SK-N-SH treated with all-trans-retinoic acid at 6 μM for 48 hours (cell line): Measurements from ENCODE around the gene TRPM2.

Experiments used
- ATAC-seq: fragments of 200-7000 bp; cut with Tn5 transposase; 3 replicates; pipeline ENCODE4 v1.9.1; 2020; ENCODE audit warnings: mild to moderate bottlenecking, moderate library complexity
- ARNTL ChIP-seq: fragments of 450-650 bp; formaldehyde crosslinking; IDR thresholded peaks from 2 replicates; pipeline ENCODE4 v1.5.0; 2020; ENCODE audit warnings: low read depth, mild to moderate bottlenecking, moderate library complexity, borderline replicate concordance
- BACH2 ChIP-seq: fragments of 250-450 bp; sonication (Bioruptor Pico); IDR thresholded peaks from 2 replicates; pipeline ENCODE4 v1.9.0; 2021; ENCODE audit warnings: mild to moderate bottlenecking, borderline replicate concordance
- CSDC2 ChIP-seq: fragments of 250-450 bp; sonication (Bioruptor Pico); IDR thresholded peaks from 2 replicates; pipeline ENCODE4 v1.5.0; 2020; ENCODE audit warnings: mild to moderate bottlenecking, moderate library complexity
- ESRRG ChIP-seq: fragments of 250-450 bp; sonication (Bioruptor Pico); IDR thresholded peaks from 2 replicates; pipeline ENCODE4 v1.6.1; 2021; ENCODE audit warnings: mild to moderate bottlenecking
- GLIS3 ChIP-seq: fragments of 250-450 bp; sonication (Bioruptor Pico); IDR thresholded peaks from 2 replicates; pipeline ENCODE4 v1.5.0; 2020; ENCODE audit warnings: mild to moderate bottlenecking, moderate library complexity
- ISL1 ChIP-seq: fragments of 250-450 bp; sonication (Bioruptor Pico); IDR thresholded peaks from 2 replicates; pipeline ENCODE4 v2.1.2; 2022; ENCODE audit warnings: mild to moderate bottlenecking, moderate library complexity
- OSR1 ChIP-seq: fragments of 250-450 bp; sonication (Bioruptor Pico); IDR thresholded peaks from 2 replicates; pipeline ENCODE4 v1.8.0; 2022; ENCODE audit warnings: moderate library complexity, mild to moderate bottlenecking, inconsistent platforms
- RARB ChIP-seq: fragments of 250-450 bp; sonication (Bioruptor Pico); IDR thresholded peaks from 2 replicates; pipeline ENCODE4 v1.8.0; 2021; ENCODE audit warnings: mild to moderate bottlenecking, moderate library complexity
- SNAI2 ChIP-seq: fragments of 250-450 bp; sonication (Bioruptor Pico); IDR thresholded peaks from 2 replicates; pipeline ENCODE4 v1.5.0; 2020; ENCODE audit warnings: mild to moderate bottlenecking, moderate library complexity
- TOX ChIP-seq: fragments of 250-450 bp; sonication (Bioruptor Pico); IDR thresholded peaks from 2 replicates; pipeline ENCODE4 v1.8.0; 2021; ENCODE audit warnings: mild to moderate bottlenecking, moderate library complexity, borderline replicate concordance
- ZC3H10 ChIP-seq: fragments of 250-450 bp; sonication (Bioruptor Pico); IDR thresholded peaks from 2 replicates; pipeline ENCODE4 v1.5.1; 2021; ENCODE audit warnings: mild to moderate bottlenecking, moderate library complexity
- ZFP3 ChIP-seq: fragments of 250-450 bp; sonication (Bioruptor Pico); IDR thresholded peaks from 2 replicates; pipeline ENCODE4 v1.5.0; 2020; ENCODE audit warnings: mild to moderate bottlenecking, moderate library complexity
- ZFP30 ChIP-seq: fragments of 450-650 bp; formaldehyde crosslinking; IDR thresholded peaks from 2 replicates; pipeline ENCODE4 v1.5.0; 2022; ENCODE audit warnings: mild to moderate bottlenecking, moderate library complexity
- ZNF70 ChIP-seq: fragments of 450-650 bp; formaldehyde crosslinking; IDR thresholded peaks from 2 replicates; pipeline ENCODE4 v1.5.0; 2020; ENCODE audit warnings: mild to moderate bottlenecking, moderate library complexity
- ZNF8 ChIP-seq: fragments of 450-650 bp; formaldehyde crosslinking; IDR thresholded peaks from 2 replicates; pipeline ENCODE4 v1.5.0; 2020; ENCODE audit warnings: mild to moderate bottlenecking, moderate library complexity
- TF ChIP-seq, protein P1 (sequence below): fragments of 250-450 bp; sonication (Bioruptor Pico); IDR thresholded peaks from 2 replicates; pipeline ENCODE4 v1.5.0; 2020; ENCODE audit warnings: mild to moderate bottlenecking, moderate library complexity
- TF ChIP-seq, protein P2 (sequence below): fragments of 250-450 bp; sonication (Bioruptor Pico); IDR thresholded peaks from 2 replicates; pipeline ENCODE4 v1.5.1; 2020; ENCODE audit warnings: low read depth, mild to moderate bottlenecking, moderate library complexity
- TF ChIP-seq, protein P3 (sequence below): fragments of 250-450 bp; sonication (Bioruptor Pico); IDR thresholded peaks from 2 replicates; pipeline ENCODE4 v1.8.0; 2021; ENCODE audit warnings: low read depth, mild to moderate bottlenecking, moderate library complexity, borderline replicate concordance

Gene TRPM2

DNA sequence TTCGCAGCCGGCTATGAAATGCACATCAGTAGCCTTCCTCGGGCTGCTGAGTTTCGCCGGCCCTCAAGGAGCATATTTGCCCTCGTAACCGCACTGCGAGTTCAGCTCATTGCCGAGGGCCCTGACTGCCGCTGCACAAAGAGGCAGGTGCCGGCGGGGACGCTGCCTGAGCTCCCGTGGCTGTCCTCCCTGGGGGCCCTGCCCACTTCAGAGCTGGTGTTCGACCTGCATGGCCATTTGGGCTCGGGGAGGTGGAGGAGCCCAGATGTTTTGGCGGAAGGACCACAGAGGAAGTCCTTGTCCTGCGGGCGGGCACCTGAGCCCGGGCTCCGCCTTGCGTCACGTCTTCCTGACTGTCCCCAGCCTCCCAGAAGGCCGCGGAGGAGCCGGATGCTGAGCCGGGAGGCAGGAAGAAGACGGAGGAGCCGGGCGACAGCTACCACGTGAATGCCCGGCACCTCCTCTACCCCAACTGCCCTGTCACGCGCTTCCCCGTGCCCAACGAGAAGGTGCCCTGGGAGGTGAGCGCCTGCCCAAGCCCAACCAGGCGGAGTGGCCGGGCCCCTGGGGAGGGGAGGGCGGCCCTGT lies 72.0 kb downstream of the TRPM2 start (continued):
- TF ChIP-seq, protein P1, sequence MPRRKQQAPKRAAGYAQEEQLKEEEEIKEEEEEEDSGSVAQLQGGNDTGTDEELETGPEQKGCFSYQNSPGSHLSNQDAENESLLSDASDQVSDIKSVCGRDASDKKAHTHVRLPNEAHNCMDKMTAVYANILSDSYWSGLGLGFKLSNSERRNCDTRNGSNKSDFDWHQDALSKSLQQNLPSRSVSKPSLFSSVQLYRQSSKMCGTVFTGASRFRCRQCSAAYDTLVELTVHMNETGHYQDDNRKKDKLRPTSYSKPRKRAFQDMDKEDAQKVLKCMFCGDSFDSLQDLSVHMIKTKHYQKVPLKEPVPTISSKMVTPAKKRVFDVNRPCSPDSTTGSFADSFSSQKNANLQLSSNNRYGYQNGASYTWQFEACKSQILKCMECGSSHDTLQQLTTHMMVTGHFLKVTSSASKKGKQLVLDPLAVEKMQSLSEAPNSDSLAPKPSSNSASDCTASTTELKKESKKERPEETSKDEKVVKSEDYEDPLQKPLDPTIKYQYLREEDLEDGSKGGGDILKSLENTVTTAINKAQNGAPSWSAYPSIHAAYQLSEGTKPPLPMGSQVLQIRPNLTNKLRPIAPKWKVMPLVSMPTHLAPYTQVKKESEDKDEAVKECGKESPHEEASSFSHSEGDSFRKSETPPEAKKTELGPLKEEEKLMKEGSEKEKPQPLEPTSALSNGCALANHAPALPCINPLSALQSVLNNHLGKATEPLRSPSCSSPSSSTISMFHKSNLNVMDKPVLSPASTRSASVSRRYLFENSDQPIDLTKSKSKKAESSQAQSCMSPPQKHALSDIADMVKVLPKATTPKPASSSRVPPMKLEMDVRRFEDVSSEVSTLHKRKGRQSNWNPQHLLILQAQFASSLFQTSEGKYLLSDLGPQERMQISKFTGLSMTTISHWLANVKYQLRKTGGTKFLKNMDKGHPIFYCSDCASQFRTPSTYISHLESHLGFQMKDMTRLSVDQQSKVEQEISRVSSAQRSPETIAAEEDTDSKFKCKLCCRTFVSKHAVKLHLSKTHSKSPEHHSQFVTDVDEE (CRISPR knock-in tag): no peak
- TF ChIP-seq ZFP30 (no peak), ESRRG (no peak), ZNF8 (CRISPR knock-in tag) (no peak), ZFP3 (CRISPR knock-in tag) (no peak)

DNA sequence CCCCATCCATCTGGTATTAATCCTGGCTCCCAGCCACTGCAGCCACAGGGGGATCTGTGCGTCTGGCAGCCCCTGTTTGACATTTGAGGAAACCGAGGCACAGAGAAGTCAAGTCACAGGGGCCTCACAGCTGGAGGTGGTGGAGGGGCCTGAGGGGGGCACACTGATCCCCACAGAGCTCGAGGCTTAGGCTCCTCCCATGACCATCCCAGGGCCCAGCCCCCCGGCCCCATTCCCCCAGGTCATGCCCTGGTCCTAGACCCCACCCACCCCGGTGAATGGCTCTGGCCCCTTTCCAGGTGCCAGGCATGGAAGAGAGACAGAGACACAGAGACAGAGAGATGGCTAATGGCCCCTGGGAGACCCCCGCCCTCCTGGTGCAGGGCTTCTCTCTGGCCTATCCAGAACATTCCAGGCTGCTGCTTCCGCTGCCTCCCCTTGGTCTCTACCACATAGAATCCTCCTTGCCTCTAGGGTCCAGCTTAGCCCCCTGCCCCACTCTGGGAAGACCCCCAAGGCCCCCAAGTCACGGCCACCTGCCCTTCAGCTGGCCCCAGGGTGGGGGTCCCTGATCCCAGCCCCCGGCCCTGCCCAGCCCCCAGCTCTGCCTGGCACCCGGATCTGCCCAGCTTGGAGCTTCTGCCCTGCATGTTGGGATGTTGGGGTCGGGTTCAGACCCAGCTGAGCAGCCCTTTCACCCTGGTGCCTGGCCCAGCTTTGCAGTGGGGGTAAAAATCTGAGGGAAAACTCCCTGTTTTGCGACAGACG lies 72.7 kb downstream of the TRPM2 start:
- TF ChIP-seq ARNTL (CRISPR knock-in tag): no peak
- TF ChIP-seq TOX (CRISPR knock-in tag): no peak
- TF ChIP-seq BACH2: no peak
- TF ChIP-seq GLIS3 (CRISPR knock-in tag): no peak
- no peak for ATAC-seq

DNA sequence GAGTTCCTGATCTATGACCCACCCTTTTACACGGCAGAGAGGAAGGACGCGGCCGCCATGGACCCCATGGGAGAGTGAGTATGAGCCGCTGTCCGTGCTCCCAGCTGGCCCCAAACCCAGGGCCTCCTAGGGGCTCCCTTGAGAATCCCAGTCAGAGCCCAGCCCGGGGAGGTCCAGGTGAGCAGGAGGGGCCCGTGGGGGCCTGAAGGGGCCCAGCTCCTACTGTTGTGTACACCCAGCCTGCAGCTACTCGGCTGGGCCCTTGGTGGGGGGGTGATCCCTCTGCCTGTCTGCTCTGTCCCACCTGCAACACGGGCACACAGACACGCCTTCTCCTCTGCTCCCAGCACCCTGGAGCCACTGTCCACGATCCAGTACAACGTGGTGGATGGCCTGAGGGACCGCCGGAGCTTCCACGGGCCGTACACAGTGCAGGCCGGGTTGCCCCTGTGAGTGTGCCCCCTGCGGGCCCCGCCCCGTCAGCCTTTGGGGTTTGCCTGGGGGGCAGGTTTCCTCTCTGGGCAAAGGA lies 73.3 kb downstream of the TRPM2 start:
- TF ChIP-seq, protein P2, sequence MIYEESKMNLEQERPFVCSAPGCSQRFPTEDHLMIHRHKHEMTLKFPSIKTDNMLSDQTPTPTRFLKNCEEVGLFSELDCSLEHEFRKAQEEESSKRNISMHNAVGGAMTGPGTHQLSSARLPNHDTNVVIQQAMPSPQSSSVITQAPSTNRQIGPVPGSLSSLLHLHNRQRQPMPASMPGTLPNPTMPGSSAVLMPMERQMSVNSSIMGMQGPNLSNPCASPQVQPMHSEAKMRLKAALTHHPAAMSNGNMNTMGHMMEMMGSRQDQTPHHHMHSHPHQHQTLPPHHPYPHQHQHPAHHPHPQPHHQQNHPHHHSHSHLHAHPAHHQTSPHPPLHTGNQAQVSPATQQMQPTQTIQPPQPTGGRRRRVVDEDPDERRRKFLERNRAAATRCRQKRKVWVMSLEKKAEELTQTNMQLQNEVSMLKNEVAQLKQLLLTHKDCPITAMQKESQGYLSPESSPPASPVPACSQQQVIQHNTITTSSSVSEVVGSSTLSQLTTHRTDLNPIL (CRISPR knock-in tag): no peak
- TF ChIP-seq RARB: no peak
- TF ChIP-seq ZNF70 (CRISPR knock-in tag): no peak
- TF ChIP-seq ISL1: no peak
- TF ChIP-seq ESRRG: no peak
- no peak for TF ChIP-seq CSDC2 (CRISPR knock-in tag)
- TF ChIP-seq, protein P3, sequence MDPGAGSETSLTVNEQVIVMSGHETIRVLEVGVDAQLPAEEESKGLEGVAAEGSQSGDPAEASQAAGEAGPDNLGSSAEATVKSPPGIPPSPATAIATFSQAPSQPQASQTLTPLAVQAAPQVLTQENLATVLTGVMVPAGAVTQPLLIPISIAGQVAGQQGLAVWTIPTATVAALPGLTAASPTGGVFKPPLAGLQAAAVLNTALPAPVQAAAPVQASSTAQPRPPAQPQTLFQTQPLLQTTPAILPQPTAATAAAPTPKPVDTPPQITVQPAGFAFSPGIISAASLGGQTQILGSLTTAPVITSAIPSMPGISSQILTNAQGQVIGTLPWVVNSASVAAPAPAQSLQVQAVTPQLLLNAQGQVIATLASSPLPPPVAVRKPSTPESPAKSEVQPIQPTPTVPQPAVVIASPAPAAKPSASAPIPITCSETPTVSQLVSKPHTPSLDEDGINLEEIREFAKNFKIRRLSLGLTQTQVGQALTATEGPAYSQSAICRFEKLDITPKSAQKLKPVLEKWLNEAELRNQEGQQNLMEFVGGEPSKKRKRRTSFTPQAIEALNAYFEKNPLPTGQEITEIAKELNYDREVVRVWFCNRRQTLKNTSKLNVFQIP (CRISPR knock-in tag): no peak
- no peak for TF ChIP-seq SNAI2 (CRISPR knock-in tag)
- no peak for TF ChIP-seq ZFP30
- TF ChIP-seq ZC3H10: no peak
- TF ChIP-seq ZFP3 (CRISPR knock-in tag): no peak
- TF ChIP-seq ARNTL (CRISPR knock-in tag): no peak
- TF ChIP-seq, protein P1 (CRISPR knock-in tag): no peak
- no peak for TF ChIP-seq GLIS3 (CRISPR knock-in tag)
- no peak for TF ChIP-seq TOX (CRISPR knock-in tag)
- TF ChIP-seq OSR1 (CRISPR knock-in tag): no peak
- TF ChIP-seq ZNF8 (CRISPR knock-in tag): no peak
- no peak for ATAC-seq
